GM18498 (cell line): ENCODE data around the gene RO60.

Source experiments
- ATAC-seq: cut with Tn5 transposase; IDR thresholded peaks from one replicate; pipeline ENCODE4 v1.9.1; 2021; ENCODE audit warnings: mild to moderate bottlenecking, moderate library complexity; ENCODE audit not compliant: unreplicated experiment

Gene RO60

DNA sequence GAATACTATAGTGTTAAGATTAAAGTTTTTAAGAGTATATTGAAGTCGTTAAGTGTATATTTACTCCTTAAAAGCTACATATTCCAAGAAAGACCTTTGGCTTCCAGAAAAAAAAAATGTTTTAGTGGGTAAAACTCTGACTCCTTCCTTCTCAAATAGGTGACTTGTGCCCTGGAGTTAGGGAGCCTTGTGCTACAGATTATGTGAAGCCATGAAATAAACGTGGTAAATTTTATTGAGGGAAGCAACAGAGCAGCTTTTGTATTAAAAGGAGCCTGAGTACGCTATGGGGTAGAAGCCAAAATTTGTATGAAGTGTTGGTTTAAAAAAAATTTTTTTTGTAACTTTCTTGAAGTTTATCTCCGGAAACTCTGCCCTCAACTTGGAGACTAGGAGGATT lies 994 bp downstream of the RO60 start:
- no peak for ATAC-seq

- ATAC-seq = no peak
Observed at GRCh38 chr1:193060938-193061337, 1.5 kb downstream of the RO60 start.

- ATAC-seq = no peak
Observed at GRCh38 chr1:193062698-193063463, 3.5 kb downstream of the RO60 start.

GRCh38 chr1:193065954-193066353 lies 6.5 kb downstream of the RO60 start:
- ATAC-seq = no peak

- no peak for ATAC-seq
Observed at GRCh38 chr1:193066606-193067005, 7.2 kb downstream of the RO60 start.

- no peak for ATAC-seq
Observed at GRCh38 chr1:193068013-193068412, 8.6 kb downstream of the RO60 start.

- ATAC-seq = peak; percentile 30
Observed at GRCh38 chr1:193069748-193070385, 10.5 kb downstream of the RO60 start.

- peak; percentile 50 for ATAC-seq
Observed at GRCh38 chr1:193070386-193070753, 11.0 kb downstream of the RO60 start.

DNA sequence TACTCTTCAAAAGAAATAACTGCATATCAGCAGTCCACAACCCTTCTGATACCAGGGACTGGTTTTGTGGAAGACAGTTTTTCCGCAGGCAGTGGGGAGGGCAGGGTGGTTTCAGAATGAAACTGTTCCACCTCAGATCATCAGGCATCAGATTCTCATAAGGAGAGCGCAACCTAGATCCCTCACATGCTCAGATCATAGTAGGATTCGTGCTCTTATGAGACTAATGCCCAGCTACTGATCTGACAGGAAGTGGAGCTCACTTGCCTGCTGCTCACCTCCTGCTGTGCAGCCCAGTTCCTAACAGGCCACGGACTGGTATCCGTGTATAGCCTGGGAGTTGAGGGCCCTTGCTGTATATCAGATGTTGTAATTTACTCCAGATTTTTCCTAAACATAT lies 11.5 kb downstream of the RO60 start:
- peak; percentile 58 for ATAC-seq

DNA sequence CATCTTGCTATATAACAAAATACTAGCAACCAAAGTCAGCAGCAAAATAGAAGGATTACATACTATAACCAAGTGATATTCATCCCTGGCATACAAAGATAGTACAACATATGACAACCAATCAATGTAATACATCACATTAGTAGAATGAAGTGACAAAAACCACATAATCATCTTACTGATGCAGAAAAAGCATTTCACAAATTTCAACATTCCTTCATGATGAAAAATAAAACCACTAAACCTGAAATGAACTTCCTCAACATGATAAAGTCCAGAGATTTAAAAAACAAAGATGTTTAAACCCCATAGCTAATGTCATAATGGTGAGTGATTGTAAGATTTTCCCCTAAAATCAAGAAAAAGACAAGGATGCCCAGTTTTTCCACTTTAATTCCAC lies 18.6 kb downstream of the RO60 start:
- no peak for ATAC-seq

DNA sequence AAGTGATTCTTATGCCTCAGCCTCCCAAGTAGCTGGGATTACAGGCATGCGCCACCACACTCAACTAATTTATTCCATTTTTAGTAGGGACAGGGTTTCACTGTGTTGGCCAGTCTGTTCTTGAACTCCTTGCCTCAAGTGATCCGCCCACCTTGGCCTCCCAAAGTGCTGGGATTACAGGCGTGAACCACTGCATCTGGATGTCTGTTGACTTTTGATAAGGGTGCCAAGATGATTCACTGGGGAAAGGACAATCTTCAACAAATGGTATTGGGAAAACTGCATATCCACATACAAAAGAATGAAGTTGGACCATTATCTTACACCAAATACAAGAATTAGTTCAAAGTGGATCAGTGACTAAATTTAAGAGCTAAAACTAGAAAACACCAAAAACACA lies 19.8 kb downstream of the RO60 start:
- no peak for ATAC-seq

GRCh38 chr1:193083365-193084088 lies 24.1 kb downstream of the RO60 start:
- peak; percentile 99 for ATAC-seq

DNA sequence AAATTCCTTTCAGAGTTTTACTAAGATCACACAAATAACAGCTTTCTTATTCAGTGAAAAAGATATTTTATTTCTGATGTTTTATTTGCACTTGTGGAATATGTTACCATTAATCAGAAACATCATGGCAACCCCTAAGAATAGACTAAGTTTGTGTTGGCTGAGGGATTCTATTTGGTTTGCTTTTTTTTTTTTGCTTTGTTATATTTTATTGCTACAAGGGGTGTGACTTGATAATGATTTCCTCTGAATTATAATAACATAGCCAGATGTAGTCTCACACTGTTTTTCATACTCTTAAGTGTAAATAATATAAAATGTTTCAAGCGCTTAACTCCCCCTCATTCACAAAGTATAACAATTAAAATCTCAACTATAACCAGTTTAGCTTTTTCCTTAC lies 25.9 kb downstream of the RO60 start:
- no peak for ATAC-seq

DNA sequence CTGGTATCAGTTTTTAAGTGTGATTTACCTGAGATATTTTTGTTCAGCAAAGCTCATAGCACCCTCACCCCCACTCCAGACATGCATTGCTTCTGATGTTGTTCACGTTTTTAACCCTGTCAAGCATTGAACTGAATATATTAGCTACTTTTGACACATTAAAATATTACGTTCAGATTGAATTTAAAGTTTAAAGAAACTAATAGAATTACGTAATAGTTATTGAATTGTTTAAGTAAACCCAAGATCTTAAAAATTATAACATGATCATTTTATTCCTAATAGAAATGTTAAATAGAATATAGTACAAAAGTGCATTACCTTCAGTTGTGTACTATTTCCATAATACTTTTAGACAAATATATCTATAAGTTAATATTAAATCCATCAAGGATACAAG lies 26.9 kb downstream of the RO60 start:
- ATAC-seq = no peak

GRCh38 chr1:193087893-193088292 lies 28.5 kb downstream of the RO60 start:
- ATAC-seq = no peak

- no peak for ATAC-seq
Observed at GRCh38 chr1:193090865-193091264, 31.5 kb downstream of the RO60 start.

DNA sequence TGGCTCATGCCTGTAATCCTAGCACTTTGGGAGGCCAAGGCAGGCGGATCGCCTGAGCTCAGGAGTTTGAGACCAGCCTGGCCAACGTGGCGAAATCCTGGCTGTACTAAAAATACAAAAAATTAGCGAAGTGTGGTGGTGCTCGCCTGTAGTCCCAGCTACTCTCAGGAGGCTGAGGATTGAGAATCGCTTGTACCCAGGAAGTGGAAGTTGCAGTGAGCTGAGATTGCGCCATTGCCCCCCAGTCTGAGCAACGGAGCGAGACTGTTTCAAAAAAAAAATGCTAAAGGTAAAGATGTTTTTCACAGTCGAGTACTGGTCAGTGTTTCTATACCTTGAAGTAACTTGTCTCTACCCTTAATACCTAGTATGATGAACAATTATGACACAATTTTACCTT lies 34.7 kb downstream of the RO60 start:
- no peak for ATAC-seq

GRCh38 chr1:193102662-193103061 lies 43.2 kb downstream of the RO60 start:
- no peak for ATAC-seq

DNA sequence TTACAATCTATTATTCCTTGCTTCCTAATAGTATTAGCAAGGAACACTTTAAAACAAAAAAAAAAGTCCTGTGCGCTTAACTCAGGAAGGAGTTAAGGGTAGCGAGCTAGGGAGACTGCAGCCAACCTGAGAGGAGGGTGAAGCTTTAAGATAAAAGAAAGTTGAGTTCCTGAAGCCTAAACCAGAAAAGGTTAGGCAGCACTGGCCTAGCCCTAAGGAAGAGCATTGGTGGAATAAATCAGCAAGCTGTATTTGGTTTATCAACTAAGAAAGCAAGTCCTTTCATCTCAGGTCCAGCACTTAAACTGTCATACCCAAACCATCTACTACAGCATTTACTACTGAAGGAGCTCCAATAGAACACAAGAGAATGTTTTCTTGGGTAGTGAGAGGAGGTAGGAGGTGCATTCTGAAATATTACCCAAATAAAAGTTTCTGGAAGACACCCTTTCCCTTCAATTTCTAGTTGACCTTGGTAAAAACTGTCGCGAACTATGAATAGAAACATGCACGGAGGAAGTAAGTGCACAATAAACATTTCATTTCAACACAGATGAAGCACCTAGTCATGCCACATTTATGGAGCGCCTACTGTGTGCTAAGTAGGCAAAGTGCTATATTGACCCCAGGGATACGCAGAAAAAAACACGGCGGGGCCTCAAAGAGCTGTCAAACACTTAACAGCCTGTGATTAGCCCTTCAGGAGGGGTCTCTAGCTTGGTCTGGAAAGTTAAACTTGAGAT lies 44.5 kb downstream of the RO60 start:
- ATAC-seq = no peak

DNA sequence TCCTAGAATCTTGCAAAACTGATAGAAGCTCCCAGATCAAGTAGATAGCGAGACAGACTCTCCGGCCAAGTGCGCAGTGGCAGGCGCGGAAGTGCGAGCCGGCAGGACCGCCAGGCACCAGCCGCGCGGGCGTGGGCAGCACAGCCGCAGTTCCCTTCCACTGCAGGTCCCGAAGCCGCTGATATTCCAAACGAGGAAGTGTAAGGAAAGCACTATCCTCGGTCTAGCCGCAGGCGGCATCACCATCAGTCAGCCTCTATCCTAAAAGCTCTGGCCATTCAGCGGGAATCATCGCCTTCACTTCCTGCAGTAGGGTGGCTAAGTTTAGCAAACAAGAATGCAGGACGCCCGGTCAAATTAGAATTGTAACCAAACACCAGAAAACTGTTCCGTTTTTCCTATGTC lies 45.1 kb downstream of the RO60 start:
- peak; percentile 46 for ATAC-seq
